K562 (cell line): ENCODE data around the gene EPHA1. TPM values are rescaled to one million over a fixed set of nuclear protein-coding genes. Genes with fewer than 3 reads are reported as not detected.

Source experiments
- ATAC-seq: fragments of 200-7000 bp; cut with Tn5 transposase; 3 replicates; pipeline ENCODE4 v1.9.1; 2020; ENCODE audit warnings: moderate library complexity
- BruUV-seq: library from RNA; stranded (reverse); fragments of 400-500 nt; replicated peaks from 2 replicates; lab custom pipeline; 2021; lab: Mats Ljungman, UMichigan
- CTCF ChIA-PET: fragments of 300-600 bp; formaldehyde crosslinking; extraction: SDS; loops from one replicate; lab custom pipeline; 2021; ENCODE audit warnings: low intra/inter-chr PET ratio; lab: Yijun Ruan, JAX
- POLR2A ChIA-PET: fragments of 300-600, 350-650 bp; sonication (Branson Sonifier 250); formaldehyde crosslinking; extraction: SDS; loops from one replicate; lab custom pipeline; 2021; ENCODE audit warnings: antibody characterized with exemption, inconsistent platforms; lab: Yijun Ruan, JAX
- DNase-seq, 4 experiments: peaks; one replicate each; pipeline versions ENCODE4 v3.0.0 to v3.0.0-alpha.2; 2011 to 2018; ENCODE audit warnings: low spot score in 3 of 4, mixed read lengths in 3 of 4; ENCODE audit errors: extremely low read depth in 1 of 4
- FAIRE-seq: peaks from 2 replicates; lab custom pipeline; 2011; peaks lifted over from hg19 to GRCh38; lab: Jason Lieb, UNC
- H2AFZ ChIP-seq: 2 replicates; pipeline ENCODE4 v1.6.0; 2011; ENCODE audit warnings: low read depth, low read length, control low read depth, inconsistent platforms
- H3K27ac ChIP-seq: fragments of 200-600 bp; 3 replicates; pipeline ENCODE4 v1.8.0; 2011; ENCODE audit warnings: low read depth, mild to moderate bottlenecking, control low read depth, inconsistent platforms, low read length, moderate library complexity, mixed read lengths; ENCODE audit errors: extremely low read depth
- H3K27me3 ChIP-seq, 2 experiments: fragments of 300-600 bp in 1 of 2; 2 replicates in 1 of 2; 3 replicates in 1 of 2; pipeline versions ENCODE4 v1.6.0 to v1.8.0; 2011; ENCODE audit warnings: inconsistent platforms in 2 of 2, low read length in 2 of 2, mild to moderate bottlenecking in 1 of 2, mixed read lengths in 1 of 2, moderate library complexity in 1 of 2; ENCODE audit not compliant: control insufficient read depth in 2 of 2, insufficient read depth in 2 of 2
- H3K36me3 ChIP-seq: fragments of 300-600 bp; 3 replicates; pipeline ENCODE4 v1.8.0; 2011; ENCODE audit warnings: mild to moderate bottlenecking, low read length, inconsistent platforms; ENCODE audit not compliant: control insufficient read depth, insufficient read depth
- H3K4me1 ChIP-seq, 2 experiments: fragments of 200-600 bp in 1 of 2; replicated peaks in 1 of 2; 2 replicates in 1 of 2; 3 replicates in 1 of 2; pipeline versions ENCODE4 v1.5.1 to v1.8.0; 2011; ENCODE audit warnings: inconsistent platforms in 2 of 2, low read length in 2 of 2, mild to moderate bottlenecking in 1 of 2, mixed read lengths in 1 of 2, moderate library complexity in 1 of 2; ENCODE audit not compliant: control insufficient read depth in 2 of 2, insufficient read depth in 2 of 2
- H3K4me2 ChIP-seq: 2 replicates; pipeline ENCODE4 v1.6.1; 2011; ENCODE audit warnings: low read length, control low read depth, inconsistent platforms, mixed read lengths; ENCODE audit not compliant: insufficient read depth
- H3K4me3 ChIP-seq: fragments of 200-600 bp; sonication (generic), shearing (Covaris generic); 2 replicates; pipeline ENCODE4 v1.5.1; 2016; ENCODE audit warnings: control low read depth, inconsistent platforms
- H3K79me2 ChIP-seq: fragments of 200-600 bp; 3 replicates; pipeline ENCODE4 v1.8.0; 2011; ENCODE audit warnings: low read length, inconsistent platforms; ENCODE audit not compliant: control insufficient read depth, insufficient read depth
- H3K9ac ChIP-seq, 2 experiments: 2 replicates each; pipeline versions ENCODE4 v1.6.0 to v1.6.1; 2011; ENCODE audit warnings: low read depth in 2 of 2, low read length in 2 of 2, control low read depth in 1 of 2, inconsistent platforms in 1 of 2, mild to moderate bottlenecking in 1 of 2, mixed read lengths in 1 of 2; ENCODE audit not compliant: insufficient read depth in 1 of 2
- H3K9me1 ChIP-seq: one replicate; pipeline ENCODE4 v1.6.0; 2011; ENCODE audit warnings: inconsistent platforms, mild to moderate bottlenecking, low read length, moderate library complexity; ENCODE audit not compliant: control insufficient read depth, insufficient read depth
- H3K9me3 ChIP-seq: replicated peaks from 2 replicates; pipeline ENCODE4 v1.5.1; 2011; ENCODE audit warnings: low read depth, low read length, inconsistent platforms; ENCODE audit not compliant: control insufficient read depth, insufficient read depth
- H4K20me1 ChIP-seq: replicated peaks from 2 replicates; pipeline ENCODE4 v1.6.1; 2011; ENCODE audit warnings: low read length, inconsistent platforms, mixed read lengths; ENCODE audit not compliant: control insufficient read depth, insufficient read depth
- FOXP4 ChIP-seq: sonication (generic); formaldehyde crosslinking; IDR thresholded peaks from 2 replicates; pipeline ENCODE4 v1.8.0; 2022; ENCODE audit warnings: mild to moderate bottlenecking, missing genetic modification reagents, borderline replicate concordance
- MAX ChIP-seq: sonication (generic); formaldehyde crosslinking; IDR thresholded peaks from 2 replicates; pipeline ENCODE4 v1.9.0; 2022; ENCODE audit warnings: mild to moderate bottlenecking, missing genetic modification reagents
- NR2C2 ChIP-seq, 2 experiments: fragments of 200-800 bp in 1 of 2; sonication (Bioruptor generic) in 1 of 2; sonication (generic) in 1 of 2; formaldehyde crosslinking in 1 of 2; IDR thresholded peaks; 2 replicates each; pipeline versions ENCODE4 v1.6.1 to v1.8.0; 2016 to 2022; ENCODE audit warnings: mild to moderate bottlenecking in 1 of 2, missing compliant biosample characterization in 1 of 2, missing genetic modification characterization in 1 of 2, missing genetic modification reagents in 1 of 2
- SPI1 ChIP-seq: IDR thresholded peaks from 2 replicates; pipeline ENCODE4 v1.6.1; 2011; ENCODE audit warnings: low read depth, low read length, control low read depth, borderline replicate concordance
- TAL1 ChIP-seq: fragments of 450-650 bp; IDR thresholded peaks from 2 replicates; pipeline ENCODE4 v1.6.1; 2016; ENCODE audit warnings: mild to moderate bottlenecking
- YY1 ChIP-seq, 3 experiments: IDR thresholded peaks; 2 replicates each; pipeline ENCODE4 v1.6.1; 2011; ENCODE audit warnings: low read length in 2 of 3, mild to moderate bottlenecking in 2 of 3, moderate library complexity in 2 of 3, borderline replicate concordance in 1 of 3, control low read depth in 1 of 3, low read depth in 1 of 3; ENCODE audit not compliant: insufficient read depth in 3 of 3, insufficient replicate concordance in 2 of 3, control insufficient read depth in 1 of 3, insufficient read length in 1 of 3; ENCODE audit errors: extremely low read depth in 1 of 3
- WGBS: fragments of 100-300 bp; shearing (Covaris generic); methylation state at CpG from one replicate; pipeline ENCODE4 v1.1.6; 2016; ENCODE audit warnings: low coverage, mixed read lengths; ENCODE audit not compliant: insufficient coverage; ENCODE audit errors: missing lambda C conversion rate; 5-methylcytosine and 5-hydroxymethylcytosine counted together
- in situ Hi-C: fragments of 300-500 bp; cut with MboI; formaldehyde crosslinking; loops from 4 replicates; pipeline ENCODE4 v1.15.0; 2018; ENCODE audit warnings: inconsistent platforms, mixed read lengths
- intact Hi-C: fragments of 100-400 bp; cut with micrococcal nuclease; formaldehyde crosslinking; loops from 2 replicates; pipeline ENCODE4 v1.14.2; 2022
- polyA plus RNA-seq, 8 experiments: library from polyadenylated mRNA; depleted of rRNA in 4 of 8; stranded (reverse) in 5 of 8; unstranded in 3 of 8; fragments of >200 nt; fragmentation: Nextera tagmentation in 2 of 8; fragmentation: Illumina TruSeq in 1 of 8; extraction: Ambion mirVana in 2 of 8; extraction: Trizol in 1 of 8; gene quantifications; 2 replicates each; pipeline versions ENCODE4 v1.2.1 to v1.2.3, GENCODE V29; 2011 to 2014; ENCODE audit warnings: inconsistent platforms in 1 of 8, missing spikeins in 1 of 8
- total RNA-seq, 7 experiments: library from RNA; depleted of rRNA in 6 of 7; stranded (reverse); fragments of >200 nt in 6 of 7; fragmentation: Illumina TruSeq in 2 of 7; extraction: Trizol in 2 of 7; gene quantifications; 2 replicates each; pipeline versions ENCODE4 v1.2.1 to v1.2.3, GENCODE V29; 2011 to 2021; ENCODE audit warnings: low replicate concordance in 1 of 7
- TF ChIP-seq, protein P1 (sequence below): sonication (generic); formaldehyde crosslinking; IDR thresholded peaks from 2 replicates; pipeline ENCODE4 v1.8.0; 2022; ENCODE audit warnings: mild to moderate bottlenecking, missing genetic modification reagents
- TF ChIP-seq, protein P2 (sequence below), 2 experiments: fragments of 450-650 bp; IDR thresholded peaks; 2 replicates each; pipeline ENCODE4 v1.6.1; 2018; ENCODE audit warnings: mild to moderate bottlenecking in 2 of 2, low read depth in 1 of 2; ENCODE audit not compliant: partially characterized antibody in 2 of 2

EPHA1 gene
- total and polyA plus RNA-seq, 9 of the 15 experiments (the other 6 are each of a cell fraction or from before 2014, with no cell fraction given), result 0.22 to 0.57 (median 0.32) TPM; not detected in 6

DNA sequence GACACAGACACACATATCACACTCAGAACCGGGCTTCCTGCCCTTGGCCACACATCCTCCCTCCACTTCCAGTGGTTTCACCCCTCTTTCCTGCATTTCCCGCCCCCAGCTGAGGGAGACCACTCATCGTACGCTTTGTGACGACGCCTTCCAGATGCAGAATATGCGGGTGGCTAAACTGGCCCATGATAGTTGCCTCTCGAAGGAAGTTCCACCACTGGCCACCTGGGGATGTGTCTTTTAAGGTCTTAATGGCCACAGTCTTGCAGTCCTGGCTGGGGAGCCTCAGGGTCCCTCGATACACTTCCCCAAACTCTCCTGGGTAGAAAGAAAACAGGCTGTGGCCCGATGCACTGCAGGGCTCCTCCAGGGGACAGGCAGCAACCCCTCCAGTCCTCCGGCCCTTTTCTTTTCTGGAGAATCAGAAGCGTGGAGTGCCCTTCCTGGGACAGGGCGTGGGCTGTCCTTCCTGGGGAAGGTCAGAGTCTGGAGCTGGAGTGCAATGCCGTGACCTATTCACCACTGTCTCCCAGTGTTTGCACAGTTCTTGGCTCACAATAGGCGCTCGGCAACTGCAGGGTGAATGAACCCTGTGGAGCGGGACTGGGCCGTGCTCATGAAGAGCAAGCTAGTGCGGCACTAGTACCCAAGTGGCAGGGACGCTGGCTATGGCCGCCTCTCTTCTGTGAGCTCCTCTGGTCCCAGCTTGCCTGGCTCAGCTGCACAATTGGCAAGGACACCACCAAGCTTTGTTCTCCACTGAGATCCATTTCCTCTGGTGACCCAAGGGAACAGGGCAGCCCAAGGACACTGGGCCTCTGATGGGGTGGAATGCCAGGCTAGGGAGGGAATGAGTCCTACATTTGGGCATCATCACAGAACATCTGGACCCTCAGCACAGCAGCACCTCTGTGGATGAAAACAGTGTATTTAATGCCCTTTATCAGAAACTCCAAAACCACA is 13.2 kb downstream of the EPHA1 start:
- Histone ChIP-seq H2AFZ (no peak overlapping the region), H3K27me3 (peaks cover 38 to 68% of the 10 kb centered on the region in 2 experiments; a peak in 4 of 5 replicates), H4K20me1 (peaks cover 25% of the 10 kb centered on the region), H3K9me1 (peaks cover 3% of the 10 kb centered on the region), H3K27ac (no peak overlapping the region), H3K4me3 (no peak overlapping the region), H3K9me3 (no peaks in the 10 kb centered on the region), H3K36me3 (peaks cover 13% of the 10 kb centered on the region; the same call in 1 of the 3 replicates), H3K4me2 (no peak overlapping the region), H3K79me2 (no peaks in the 10 kb centered on the region), H3K4me1 (peaks cover 0 to 20% of the 10 kb centered on the region in 2 experiments; a peak in 2 of 5 replicates), H3K9ac (peak overlapping the region in 1 of 2 experiments; percentile 21; a peak in 1 of 4 replicates)
- intact Hi-C loops, result no loop called here
- ATAC-seq (peak; percentile 72), DNase-seq (peak; percentile 50 to 64 (median 61)), FAIRE-seq (peak; percentile 72)
- ChIA-PET POLR2A (interaction anchor here (0.8 to 9.7 kb wide), 5 partner anchors 7 to 11 kb away, joined by 3 to 131 read pairs (median 4); partner anchors contain the start of gene EPHA1), CTCF (interaction anchor here (1.4 kb wide), 1 partner anchor 342 kb away, joined by 4 read pairs; no protein-coding TSS in a partner anchor)
- 8% methylated on average over 21 of the region's 21 CpGs for WGBS
- in situ Hi-C loops, result no loop called here
- no TSS peak for BruUV-seq
- TF ChIP-seq TAL1, result no peak
- TF ChIP-seq NR2C2 (CRISPR knock-in tag; IDR thresholded peaks at IDR 0.05), result 0 out of 2 replicates have a peak, but pooled peaks have one; percentile 39
- TF ChIP-seq NR2C2 (tag; IDR thresholded peaks at IDR 0.05), result no peak
- TF ChIP-seq, protein P1, sequence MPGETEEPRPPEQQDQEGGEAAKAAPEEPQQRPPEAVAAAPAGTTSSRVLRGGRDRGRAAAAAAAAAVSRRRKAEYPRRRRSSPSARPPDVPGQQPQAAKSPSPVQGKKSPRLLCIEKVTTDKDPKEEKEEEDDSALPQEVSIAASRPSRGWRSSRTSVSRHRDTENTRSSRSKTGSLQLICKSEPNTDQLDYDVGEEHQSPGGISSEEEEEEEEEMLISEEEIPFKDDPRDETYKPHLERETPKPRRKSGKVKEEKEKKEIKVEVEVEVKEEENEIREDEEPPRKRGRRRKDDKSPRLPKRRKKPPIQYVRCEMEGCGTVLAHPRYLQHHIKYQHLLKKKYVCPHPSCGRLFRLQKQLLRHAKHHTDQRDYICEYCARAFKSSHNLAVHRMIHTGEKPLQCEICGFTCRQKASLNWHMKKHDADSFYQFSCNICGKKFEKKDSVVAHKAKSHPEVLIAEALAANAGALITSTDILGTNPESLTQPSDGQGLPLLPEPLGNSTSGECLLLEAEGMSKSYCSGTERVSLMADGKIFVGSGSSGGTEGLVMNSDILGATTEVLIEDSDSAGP, result 0 out of 2 replicates have a peak, but pooled peaks have one; percentile 15
- TF ChIP-seq MAX (CRISPR knock-in tag), result 0 out of 2 replicates have a peak, but pooled peaks have one; percentile 31
- TF ChIP-seq, protein P2, sequence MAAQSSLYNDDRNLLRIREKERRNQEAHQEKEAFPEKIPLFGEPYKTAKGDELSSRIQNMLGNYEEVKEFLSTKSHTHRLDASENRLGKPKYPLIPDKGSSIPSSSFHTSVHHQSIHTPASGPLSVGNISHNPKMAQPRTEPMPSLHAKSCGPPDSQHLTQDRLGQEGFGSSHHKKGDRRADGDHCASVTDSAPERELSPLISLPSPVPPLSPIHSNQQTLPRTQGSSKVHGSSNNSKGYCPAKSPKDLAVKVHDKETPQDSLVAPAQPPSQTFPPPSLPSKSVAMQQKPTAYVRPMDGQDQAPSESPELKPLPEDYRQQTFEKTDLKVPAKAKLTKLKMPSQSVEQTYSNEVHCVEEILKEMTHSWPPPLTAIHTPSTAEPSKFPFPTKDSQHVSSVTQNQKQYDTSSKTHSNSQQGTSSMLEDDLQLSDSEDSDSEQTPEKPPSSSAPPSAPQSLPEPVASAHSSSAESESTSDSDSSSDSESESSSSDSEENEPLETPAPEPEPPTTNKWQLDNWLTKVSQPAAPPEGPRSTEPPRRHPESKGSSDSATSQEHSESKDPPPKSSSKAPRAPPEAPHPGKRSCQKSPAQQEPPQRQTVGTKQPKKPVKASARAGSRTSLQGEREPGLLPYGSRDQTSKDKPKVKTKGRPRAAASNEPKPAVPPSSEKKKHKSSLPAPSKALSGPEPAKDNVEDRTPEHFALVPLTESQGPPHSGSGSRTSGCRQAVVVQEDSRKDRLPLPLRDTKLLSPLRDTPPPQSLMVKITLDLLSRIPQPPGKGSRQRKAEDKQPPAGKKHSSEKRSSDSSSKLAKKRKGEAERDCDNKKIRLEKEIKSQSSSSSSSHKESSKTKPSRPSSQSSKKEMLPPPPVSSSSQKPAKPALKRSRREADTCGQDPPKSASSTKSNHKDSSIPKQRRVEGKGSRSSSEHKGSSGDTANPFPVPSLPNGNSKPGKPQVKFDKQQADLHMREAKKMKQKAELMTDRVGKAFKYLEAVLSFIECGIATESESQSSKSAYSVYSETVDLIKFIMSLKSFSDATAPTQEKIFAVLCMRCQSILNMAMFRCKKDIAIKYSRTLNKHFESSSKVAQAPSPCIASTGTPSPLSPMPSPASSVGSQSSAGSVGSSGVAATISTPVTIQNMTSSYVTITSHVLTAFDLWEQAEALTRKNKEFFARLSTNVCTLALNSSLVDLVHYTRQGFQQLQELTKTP (IDR thresholded peaks at IDR 0.05; ENCODE audit: low read depth in 1 of 2, partially characterized antibody in 2 of 2), result no peak
- no peak for TF ChIP-seq FOXP4
- peak in 1 of 3 experiments; percentile 40 for TF ChIP-seq YY1 (IDR thresholded peaks at IDR 0.05; ENCODE audit: borderline replicate concordance in 1 of 3, control insufficient read depth in 1 of 3, extremely low read depth in 1 of 3, insufficient read depth in 3 of 3, insufficient read length in 1 of 3, insufficient replicate concordance in 2 of 3, low read depth in 1 of 3, low read length in 2 of 3)
- peak; percentile 52; the same call in 1 of the 2 replicates for TF ChIP-seq SPI1
